ENCODE results near the gene DIS3L. TPM values are rescaled to one million over a fixed set of nuclear protein-coding genes. Genes with fewer than 3 reads are reported as not detected.

DIS3L gene
- total and polyA plus RNA-seq, 2 of the 13 experiments (the other 11 are each of a cell fraction or from before 2014, with no cell fraction given), result 21.0 to 50.5 TPM

GRCh38 chr15:66294157-66294931 is 976 bp downstream of the DIS3L start (continued):
- no peak; the same call in 1 of the 2 replicates for TF ChIP-seq ZHX1 (CRISPR knock-in tag; IDR thresholded peaks at IDR 0.05; ENCODE audit: low read depth)
- TF ChIP-seq PRDM10 (CRISPR knock-in tag; IDR thresholded peaks at IDR 0.05; ENCODE audit: low read depth), result no peak
- no peak for TF ChIP-seq MTF2 (CRISPR knock-in tag; IDR thresholded peaks at IDR 0.05; ENCODE audit: borderline replicate concordance)
- 0 out of 2 replicates have a peak, but pooled peaks have one; percentile 54 for TF ChIP-seq LCORL (IDR thresholded peaks at IDR 0.05)
- no peak; the same call in 1 of the 2 replicates for TF ChIP-seq LCORL (CRISPR knock-in tag; IDR thresholded peaks at IDR 0.05)
- peak; percentile 54; the same call in 1 of the 2 replicates for TF ChIP-seq SPEN (CRISPR knock-in tag; IDR thresholded peaks at IDR 0.05; ENCODE audit: low read depth)
- TF ChIP-seq NFKBIZ (CRISPR knock-in tag; IDR thresholded peaks at IDR 0.05), result peak; percentile 47; the same call in 1 of the 2 replicates
- TF ChIP-seq CREB3 (CRISPR knock-in tag; IDR thresholded peaks at IDR 0.05), result 0 out of 2 replicates have a peak, but pooled peaks have one; percentile 29
- 0 out of 2 replicates have a peak, but pooled peaks have one; percentile 33 for TF ChIP-seq ZNF317 (CRISPR knock-in tag; IDR thresholded peaks at IDR 0.05)
- TF ChIP-seq ZNF253 (CRISPR knock-in tag; IDR thresholded peaks at IDR 0.05; ENCODE audit: borderline replicate concordance), result 0 out of 2 replicates have a peak, but pooled peaks have one; percentile 31
- TF ChIP-seq KMT2A (CRISPR knock-in tag; IDR thresholded peaks at IDR 0.05), result peak; percentile 50
- TF ChIP-seq ZNF331 (CRISPR knock-in tag; IDR thresholded peaks at IDR 0.05), result no peak
- TF ChIP-seq XRCC5 (optimal IDR thresholded peaks at IDR 0.05; ENCODE audit: low read length), result peak; percentile 16
- 0 out of 2 replicates have a peak, but pooled peaks have one; percentile 13 for TF ChIP-seq ZBTB37 (CRISPR knock-in tag; IDR thresholded peaks at IDR 0.05)
- 0 out of 2 replicates have a peak, but pooled peaks have one; percentile 30 for TF ChIP-seq ZNF605 (CRISPR knock-in tag; IDR thresholded peaks at IDR 0.05)
- peak; percentile 12; the same call in 1 of the 2 replicates for TF ChIP-seq SIN3A (IDR thresholded peaks at IDR 0.05; ENCODE audit: borderline replicate concordance, low read depth, low read length)
- peak; percentile 62; the same call in 1 of the 2 replicates for TF ChIP-seq ZNF75D (CRISPR knock-in tag; IDR thresholded peaks at IDR 0.05; ENCODE audit: borderline replicate concordance)
- no peak for TF ChIP-seq ELF4 (CRISPR knock-in tag; IDR thresholded peaks at IDR 0.05; ENCODE audit: borderline replicate concordance)
- TF ChIP-seq PHF21A (CRISPR knock-in tag; IDR thresholded peaks at IDR 0.05), result peak; percentile 28; the same call in 1 of the 2 replicates

All from HepG2 (cell line).